ENCODE results near the gene GRK6. TPM values are rescaled to one million over a fixed set of nuclear protein-coding genes. Genes with fewer than 3 reads are reported as not detected.

Gene GRK6
- total RNA-seq, 1 donor from 2014 or later = 20.2 TPM

DNA sequence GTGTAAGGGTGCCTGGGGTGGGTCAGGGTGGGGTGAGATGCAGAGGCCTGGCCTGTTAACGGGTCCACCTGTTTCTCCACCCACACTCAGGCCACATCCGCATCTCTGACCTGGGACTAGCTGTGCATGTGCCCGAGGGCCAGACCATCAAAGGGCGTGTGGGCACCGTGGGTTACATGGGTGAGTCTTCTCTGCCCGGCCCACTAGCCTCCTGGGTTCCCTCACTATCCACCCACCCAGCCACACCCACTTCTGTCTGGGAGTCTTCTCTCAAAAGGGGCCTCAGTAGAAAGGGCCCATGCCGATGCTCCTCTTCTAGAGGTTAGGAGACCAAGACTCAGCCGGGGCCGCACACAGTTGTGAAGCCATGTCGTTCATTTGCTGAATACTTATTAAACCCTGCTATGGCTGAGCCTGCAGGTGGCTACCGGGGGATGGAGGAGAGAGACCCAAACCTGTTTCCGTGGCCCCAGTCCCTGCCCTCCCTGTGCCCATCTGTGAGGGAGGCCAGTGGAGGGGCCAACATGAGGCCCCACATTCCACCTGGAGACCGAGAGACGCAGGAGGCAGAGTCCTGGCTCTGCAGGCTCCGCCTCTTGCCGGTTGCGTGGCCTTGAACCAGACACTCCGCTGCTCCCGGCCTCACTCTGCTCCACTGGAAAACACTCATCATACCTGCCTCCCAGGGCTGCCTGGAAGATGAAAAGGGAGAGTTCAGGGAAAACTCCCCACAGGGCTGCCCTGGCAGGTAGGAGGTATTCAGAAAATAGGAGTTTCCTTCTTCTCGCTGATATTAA, 8.7 kb downstream of the GRK6 start:
- intact Hi-C loops (cut with DNase I) = no loop called here
- DNase-seq (ENCODE audit: low spot score) = no peak

DNA sequence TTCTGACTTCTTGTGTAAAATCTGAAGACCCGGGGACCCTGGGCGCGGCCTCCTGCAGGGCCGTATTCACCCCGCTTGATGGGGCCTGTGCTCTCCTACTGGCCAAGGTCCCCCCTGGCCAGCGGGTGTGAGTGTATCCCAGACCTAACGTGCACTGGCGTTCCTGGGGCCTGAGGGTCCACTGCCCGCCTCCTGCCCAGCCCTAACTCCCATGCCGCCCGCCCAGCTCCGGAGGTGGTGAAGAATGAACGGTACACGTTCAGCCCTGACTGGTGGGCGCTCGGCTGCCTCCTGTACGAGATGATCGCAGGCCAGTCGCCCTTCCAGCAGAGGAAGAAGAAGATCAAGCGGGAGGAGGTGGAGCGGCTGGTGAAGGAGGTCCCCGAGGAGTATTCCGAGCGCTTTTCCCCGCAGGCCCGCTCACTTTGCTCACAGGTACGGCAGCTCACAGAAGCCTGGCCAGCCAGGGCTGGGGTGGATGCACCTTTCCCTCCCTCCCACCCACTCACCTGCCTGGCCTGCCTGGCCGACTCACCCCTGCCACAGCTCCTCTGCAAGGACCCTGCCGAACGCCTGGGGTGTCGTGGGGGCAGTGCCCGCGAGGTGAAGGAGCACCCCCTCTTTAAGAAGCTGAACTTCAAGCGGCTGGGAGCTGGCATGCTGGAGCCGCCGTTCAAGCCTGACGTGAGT, 9.5 kb downstream of the GRK6 start:
- no peak for DNase-seq (ENCODE audit: low spot score)
- intact Hi-C loops (cut with DNase I) = no loop called here

DNA sequence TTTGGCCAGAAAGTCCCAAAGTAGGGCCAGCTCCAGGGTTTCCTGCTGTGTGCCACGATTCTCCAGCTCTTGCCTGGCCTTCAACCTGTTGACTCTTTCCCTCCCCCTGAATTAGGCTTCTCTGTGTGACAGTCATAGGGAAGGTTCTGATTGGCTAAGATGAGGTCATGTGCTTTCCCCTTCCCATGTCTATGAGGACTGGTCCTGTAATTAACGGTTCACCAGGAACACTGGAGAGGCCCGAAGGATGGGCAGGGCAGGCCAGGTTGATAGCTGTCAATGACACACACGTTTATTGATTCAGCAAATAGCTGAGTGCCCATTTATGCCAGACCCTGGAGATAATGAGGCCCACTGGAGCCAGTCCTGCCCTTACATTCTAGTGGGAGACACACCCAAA, 11.1 kb downstream of the GRK6 start:
- DNase-seq (ENCODE audit: low spot score) = no peak
- intact Hi-C loops (cut with DNase I) = no loop called here

DNA sequence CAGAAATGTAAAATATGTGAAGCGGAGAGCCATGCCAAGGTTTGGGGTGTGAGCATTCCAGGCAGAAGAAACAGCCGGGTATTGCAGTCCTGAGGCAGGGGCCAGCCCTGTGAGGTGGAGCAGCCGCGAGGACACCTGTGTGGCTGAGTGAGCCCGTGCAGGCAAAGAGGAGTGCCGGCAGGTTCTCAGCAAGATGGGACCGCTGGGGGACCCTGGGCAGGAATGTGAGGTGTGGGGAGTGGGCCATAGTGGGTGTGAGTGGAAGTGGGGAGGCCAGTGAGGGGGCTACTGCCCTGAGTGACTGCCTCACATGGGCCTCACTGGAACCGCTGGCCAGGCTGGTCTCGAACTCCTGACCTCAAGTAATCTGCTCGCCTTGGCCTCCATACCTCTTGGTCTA, 12.0 kb downstream of the GRK6 start:
- intact Hi-C loops (cut with DNase I) = no loop called here
- no peak for DNase-seq (ENCODE audit: low spot score)

DNA sequence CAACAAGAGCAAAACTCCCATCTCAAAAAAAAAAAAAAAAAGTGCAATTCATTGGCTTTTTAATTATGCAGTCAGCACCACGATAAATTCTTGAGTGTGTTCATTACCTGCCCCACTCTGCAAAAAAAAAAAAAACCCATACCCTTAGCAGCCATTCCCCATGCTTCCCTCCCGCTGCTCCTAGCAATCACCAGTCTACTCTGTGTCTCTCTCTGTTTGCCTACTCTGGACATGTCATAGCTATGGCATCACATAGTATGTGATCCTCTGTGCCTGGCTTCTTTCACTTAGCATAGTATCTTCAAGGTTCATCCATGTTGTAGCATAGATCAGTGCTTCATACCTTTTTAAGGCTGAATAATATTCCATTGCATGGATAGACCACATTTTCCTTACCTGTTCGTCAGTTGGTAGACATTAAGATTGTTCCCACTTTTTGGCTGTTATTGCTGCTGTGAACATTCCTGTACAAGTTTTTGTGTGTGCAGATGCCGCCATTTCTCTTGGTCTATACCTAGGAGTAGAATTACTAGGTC, 13.1 kb downstream of the GRK6 start:
- no peak for DNase-seq (ENCODE audit: low spot score)
- intact Hi-C loops (cut with DNase I) = no loop called here

DNA sequence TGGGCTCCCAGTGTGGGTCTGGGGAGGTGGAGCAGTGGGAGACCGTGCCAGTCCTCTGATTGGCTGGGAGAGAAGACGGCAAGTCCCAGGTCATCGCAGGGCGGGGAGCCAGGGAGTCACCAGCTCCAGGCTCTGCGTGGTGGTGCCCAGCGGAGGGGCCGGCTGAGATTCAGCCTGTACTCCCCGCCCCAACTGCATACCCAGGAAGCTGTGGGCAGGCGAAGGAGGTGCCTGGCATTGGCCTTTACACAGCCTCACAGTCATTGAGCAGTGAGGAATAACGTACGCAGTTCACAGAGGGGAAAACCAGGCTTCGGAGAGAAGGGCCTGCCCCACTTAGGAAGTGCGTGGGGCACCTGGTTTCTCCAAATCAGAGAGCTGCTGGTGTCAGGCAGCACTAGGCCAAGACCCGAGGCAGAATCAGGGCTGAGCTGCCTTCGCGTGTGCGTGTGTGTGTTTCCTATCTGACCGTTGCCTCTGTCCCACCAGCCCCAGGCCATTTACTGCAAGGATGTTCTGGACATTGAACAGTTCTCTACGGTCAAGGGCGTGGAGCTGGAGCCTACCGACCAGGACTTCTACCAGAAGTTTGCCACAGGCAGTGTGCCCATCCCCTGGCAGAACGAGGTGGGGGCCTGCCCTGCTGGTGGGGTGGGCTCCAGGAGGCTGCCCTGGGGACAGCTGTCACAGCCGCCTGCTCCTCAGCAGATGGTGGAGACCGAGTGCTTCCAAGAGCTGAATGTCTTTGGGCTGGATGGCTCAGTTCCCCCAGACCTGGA, 13.9 kb downstream of the GRK6 start:
- intact Hi-C loops (cut with DNase I) = no loop called here
- no peak for DNase-seq (ENCODE audit: low spot score)

DNA sequence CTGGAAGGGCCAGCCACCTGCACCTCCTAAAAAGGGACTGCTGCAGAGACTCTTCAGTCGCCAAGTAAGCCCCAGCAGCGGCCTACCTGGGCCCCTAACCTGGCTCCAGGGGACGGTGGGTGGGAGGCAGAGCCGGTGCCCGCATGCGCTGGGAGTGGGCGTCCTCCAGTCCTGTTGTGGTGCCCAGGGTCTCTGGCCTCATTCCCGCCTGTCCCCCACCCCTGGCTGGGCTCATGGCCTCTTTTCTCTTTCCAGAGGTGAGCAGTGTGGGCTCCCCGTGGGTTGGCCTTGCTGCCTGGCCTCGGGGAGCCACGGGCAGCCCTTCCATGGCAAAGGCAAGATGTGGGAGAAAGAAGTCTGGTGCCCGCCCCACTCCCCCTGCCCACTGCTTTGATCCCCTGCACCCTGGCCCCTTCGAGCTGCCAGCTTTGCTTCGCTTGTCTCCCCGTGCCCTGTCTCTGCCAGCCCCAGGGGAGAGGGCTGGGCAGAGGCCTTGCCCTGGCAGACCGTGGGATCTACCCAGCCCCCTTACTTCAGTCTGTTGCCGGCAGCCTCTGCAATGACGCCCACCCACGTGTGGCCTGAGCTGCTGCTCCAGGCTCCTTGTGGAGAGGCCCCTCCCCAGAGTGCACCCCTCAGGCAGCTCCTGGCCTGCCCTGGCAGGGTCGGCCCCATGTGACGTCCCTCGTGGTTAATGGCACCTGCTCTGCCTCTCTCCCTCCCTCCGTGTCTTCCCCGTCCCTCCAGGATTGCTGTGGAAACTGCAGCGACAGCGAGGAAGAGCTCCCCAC, 14.7 kb downstream of the GRK6 start:
- DNase-seq (ENCODE audit: low spot score) = no peak
- intact Hi-C loops (cut with DNase I) = no loop called here

DNA sequence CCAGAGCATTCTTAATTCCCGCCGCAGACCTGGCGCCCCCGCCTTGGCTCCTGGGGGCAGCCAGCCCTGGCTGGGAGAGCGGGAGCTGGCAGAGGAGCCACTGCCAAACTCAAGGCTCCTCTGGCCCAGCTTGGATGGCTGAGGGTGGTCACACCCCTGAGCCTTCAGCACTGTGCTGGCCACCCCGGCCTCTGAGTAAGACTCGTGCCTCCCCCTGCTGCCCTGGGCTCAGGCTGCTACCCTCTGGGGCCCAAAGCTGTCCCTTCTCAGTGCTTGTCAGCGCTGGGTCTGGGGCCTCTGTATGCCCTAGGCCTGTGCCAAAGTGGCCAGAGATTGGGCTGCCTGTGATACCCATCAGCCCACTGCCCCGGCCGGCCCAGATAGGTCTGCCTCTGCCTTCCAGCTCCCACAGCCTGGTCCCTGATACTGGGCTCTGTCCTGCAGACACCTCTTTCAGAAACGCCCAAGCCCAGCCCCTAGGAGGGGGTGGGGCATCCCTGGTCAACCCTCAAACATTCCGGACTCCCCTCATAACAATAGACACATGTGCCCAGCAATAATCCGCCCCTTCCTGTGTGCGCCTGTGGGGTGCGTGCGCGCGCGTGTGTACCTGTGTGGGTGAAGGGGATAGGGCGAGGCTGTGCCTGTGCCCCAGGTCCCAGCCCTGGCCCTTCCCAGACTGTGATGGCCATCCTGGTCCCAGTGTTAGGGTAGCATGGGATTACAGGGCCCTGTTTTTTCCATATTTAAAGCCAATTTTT, 15.8 kb downstream of the GRK6 start:
- no peak for DNase-seq (ENCODE audit: low spot score)
- intact Hi-C loops (cut with DNase I) = no loop called here

DNA sequence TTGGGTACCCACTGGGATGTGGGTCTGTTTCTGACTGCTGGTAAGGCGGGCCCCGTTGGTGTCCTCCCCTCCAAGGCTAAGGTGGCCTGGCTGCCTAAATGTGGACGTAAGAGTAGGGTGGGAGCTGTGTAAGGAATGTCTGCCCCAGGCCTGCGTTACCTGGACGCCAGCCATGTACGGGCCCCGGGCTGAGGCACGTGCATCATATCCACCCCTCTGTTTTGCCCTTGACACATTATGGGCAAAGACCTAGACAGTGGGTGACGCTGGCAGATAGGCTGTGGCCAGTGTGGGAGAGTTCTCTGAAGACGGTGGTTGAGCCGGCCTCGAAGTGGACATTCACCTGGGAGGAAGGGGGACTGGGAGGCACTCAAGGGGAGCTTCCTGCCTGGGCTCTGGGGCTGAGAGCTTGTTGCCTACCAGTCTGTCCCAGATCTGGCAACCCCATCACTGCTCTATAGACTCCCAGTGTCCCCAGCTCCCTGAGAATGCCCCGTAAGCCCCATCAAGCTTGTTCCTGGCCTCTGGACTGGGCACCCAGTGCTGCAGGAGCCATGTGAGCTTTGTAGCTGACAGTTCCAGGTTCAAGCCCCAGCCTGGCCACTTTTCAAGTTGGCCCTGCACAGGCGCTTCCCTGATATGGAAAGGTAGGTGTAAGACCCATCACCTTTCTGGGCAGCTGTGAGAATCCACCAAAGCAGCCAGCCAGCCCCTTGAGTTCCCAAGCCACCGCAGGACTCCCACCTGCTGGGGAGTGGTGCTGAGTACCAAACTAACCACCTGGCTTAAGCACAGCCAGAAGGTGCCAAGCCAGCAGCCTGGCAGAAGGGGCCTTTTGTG, 16.9 kb downstream of the GRK6 start:
- no peak for DNase-seq (ENCODE audit: low spot score)
- intact Hi-C loops (cut with DNase I) = no loop called here

DNA sequence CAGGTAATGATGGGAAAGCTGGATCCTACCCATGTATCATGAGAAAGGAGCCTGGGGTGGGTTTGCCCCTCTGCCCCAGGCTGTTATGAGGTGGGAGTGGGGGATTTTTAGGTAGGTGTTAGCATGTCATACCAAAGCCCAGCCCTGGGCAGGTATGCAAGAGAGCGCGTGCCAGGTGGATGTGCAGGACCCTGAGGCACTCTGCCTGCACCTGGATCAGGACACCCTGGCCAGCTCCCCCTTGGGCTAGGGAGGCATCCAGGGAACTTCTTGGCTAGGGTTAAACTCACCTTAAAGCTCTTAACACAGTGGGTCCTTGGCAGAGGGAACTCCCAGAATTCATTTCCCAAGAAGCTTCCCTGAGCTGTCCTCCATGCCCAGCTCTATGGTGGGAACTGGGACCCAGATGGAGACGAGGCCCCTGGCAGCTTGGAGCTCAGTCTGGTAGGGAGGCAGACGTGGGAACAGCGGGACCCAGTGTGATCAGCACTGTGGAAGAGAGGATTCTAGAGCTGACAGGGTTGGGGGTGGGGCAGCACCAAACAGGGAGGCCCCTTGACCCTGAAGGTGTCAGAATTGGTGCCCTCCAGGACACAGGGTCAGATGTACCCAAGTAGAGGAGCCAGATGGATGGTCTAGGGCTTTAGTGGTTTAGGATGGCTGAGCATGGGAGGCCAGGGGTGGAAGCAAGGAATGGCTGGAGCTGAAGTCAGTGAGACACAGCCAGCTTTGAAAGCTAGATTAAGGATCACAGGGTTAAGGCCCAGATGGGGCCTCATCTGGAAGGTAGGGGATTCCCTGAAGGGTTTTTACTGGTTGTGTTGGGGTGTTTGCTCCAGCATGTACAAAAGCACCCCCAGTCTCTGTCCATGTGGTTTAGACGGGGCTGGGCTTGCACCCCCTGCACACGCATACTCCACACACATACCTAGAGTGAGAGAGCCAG, 17.9 kb downstream of the GRK6 start:
- DNase-seq (ENCODE audit: low spot score) = no peak
- intact Hi-C loops (cut with DNase I) = no loop called here

DNA sequence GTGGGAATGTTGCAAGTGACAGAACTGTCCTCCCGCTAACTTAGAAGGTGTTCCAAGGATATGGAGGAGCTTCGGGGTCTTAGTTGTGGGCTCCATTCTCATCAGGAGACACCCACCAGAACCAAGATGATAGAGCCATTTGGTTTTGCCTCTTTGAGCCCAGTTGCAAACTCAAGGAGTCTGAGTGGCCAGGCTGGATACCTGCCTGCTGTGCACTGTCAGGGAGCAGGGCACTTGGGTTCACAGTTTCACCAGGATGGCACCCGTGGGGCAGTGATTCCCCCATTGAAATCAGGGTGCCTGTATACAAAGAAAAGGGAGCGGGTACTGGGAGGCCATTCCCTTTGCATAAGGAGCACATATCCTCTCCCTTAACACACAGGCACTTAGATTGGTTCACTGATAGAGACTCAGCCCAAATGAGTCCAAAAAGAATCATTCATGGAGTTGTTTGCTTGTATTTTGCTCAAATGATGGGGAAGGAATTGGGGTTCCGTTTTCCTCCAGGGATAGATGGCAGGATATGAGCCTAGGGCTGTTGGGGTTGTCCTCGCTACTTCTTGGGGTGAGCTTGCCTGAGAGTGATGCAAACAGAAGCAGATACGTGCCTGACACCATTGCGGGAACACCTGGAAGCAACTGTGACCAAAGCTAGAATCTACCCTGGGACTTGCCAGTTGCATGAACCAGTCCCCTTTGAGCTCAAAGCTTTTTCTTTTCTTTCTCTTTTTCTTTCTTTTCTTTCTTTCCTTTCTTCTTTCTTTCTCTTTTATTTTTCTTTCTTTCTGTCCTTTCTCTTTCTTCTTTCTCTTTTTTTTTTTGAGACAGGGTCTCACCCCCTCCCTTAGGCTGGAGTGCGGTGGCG, 18.8 kb downstream of the GRK6 start:
- no peak for DNase-seq (ENCODE audit: low spot score)
- intact Hi-C loops (cut with DNase I) = no loop called here

DNA sequence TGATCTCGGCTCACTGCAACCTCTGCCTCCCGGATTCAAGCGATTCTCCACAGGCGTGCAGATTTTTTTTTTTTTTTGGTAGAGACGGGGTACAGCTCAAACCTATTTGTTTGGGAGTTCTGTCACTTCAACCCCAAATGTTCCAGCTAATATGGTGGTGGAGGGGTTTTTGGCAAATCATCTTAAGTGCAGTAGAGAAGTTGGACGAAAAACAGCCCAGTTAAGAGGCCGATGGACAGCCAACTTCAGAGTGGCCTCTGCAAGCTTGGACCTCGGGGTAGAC, 19.4 kb downstream of the GRK6 start:
- intact Hi-C loops (cut with DNase I) = no loop called here
- no peak for DNase-seq (ENCODE audit: low spot score)

DNA sequence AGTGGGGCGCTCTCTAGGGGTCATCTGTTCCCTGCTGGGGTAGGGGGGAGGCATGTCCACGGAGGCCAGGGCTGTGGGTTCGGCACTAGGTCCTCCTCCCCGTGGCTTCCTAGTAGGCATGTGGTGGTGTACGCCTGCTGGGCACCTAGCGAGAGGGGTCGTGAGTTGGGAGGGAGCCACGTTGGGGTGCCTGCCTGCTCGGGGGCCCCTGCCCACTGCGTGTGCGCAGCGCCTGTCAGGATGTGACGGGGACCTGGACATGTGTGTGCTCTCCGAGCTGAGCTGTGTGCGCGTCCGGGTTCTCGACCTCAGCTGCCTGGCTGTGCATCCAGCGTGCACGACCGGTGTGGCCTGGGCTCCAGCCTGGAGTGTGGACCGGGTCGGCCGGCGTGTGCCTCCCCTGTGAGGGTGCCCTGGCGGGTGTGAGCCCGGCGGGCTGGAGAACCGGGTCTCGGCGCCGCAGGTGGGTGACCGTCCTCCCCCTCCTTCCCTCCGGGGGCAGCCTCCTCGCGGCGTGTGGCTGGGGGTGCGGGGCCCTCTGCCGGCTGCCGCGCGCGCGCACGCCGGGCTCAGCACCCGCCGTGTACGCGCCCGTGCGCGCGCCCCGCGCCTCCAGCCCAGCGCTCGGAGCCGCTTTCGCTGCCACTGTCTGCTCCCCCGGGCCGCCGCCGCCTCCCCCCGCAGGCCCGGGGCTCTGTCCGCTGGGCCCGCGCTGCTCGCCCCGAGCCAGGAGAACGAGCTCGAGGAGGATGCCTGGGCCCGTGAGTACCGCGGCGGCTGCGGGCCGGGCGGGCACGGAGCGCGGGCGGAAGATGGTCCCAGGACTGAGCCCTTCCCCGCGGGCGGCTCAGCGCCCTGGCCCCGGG, 20.0 kb downstream of the GRK6 start, which contains the start of gene PRR7:
Gene PRR7 (plus strand): TSS at position 615 of the 866 bp plus-strand sequence. CDS start 8,254 bp downstream, outside the sequence.
- intact Hi-C loops (cut with DNase I) = no loop called here
- no peak for DNase-seq (ENCODE audit: low spot score)

DNA sequence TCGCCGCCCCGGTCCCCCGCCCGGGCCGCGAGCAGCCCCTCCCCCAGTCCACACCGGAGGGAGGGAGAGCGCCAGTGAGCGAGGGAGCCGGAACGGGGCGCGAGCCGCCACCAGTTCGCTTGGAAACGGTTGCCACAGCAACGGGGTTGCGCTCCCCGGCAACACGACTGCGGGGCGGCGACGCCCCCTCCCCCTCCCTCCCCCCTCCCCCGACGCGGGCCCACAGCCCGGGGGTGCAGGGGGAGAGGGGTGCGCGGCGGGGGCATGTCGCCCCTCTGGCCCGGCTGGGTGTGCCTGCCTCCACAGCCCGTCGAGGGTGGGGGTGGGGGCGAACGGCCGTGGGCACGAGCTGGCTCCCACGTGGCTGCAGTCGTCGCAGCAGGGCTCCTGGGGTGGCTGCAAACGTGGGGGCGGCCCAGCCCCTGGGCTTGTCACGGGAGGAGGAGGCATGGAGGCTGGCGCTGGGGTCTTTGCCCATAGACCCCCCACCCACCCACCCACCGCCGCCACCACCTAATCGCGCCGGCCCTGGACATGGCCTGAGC, 20.7 kb downstream of the GRK6 start:
- no peak for DNase-seq (ENCODE audit: low spot score)
- intact Hi-C loops (cut with DNase I) = no loop called here

All from cardiac septum (tissue), 1 donor.